HG03378 (cell line): ENCODE measurements around the gene DAP.

Experiments used
- ATAC-seq: cut with Tn5 transposase; IDR thresholded peaks from one replicate; pipeline ENCODE4 v1.9.1; 2021; ENCODE audit warnings: mild to moderate bottlenecking, moderate library complexity; ENCODE audit not compliant: unreplicated experiment

Gene DAP

GRCh38 chr5:10695055-10695649 lies 65.9 kb downstream of the DAP start:
- no peak for ATAC-seq

DNA sequence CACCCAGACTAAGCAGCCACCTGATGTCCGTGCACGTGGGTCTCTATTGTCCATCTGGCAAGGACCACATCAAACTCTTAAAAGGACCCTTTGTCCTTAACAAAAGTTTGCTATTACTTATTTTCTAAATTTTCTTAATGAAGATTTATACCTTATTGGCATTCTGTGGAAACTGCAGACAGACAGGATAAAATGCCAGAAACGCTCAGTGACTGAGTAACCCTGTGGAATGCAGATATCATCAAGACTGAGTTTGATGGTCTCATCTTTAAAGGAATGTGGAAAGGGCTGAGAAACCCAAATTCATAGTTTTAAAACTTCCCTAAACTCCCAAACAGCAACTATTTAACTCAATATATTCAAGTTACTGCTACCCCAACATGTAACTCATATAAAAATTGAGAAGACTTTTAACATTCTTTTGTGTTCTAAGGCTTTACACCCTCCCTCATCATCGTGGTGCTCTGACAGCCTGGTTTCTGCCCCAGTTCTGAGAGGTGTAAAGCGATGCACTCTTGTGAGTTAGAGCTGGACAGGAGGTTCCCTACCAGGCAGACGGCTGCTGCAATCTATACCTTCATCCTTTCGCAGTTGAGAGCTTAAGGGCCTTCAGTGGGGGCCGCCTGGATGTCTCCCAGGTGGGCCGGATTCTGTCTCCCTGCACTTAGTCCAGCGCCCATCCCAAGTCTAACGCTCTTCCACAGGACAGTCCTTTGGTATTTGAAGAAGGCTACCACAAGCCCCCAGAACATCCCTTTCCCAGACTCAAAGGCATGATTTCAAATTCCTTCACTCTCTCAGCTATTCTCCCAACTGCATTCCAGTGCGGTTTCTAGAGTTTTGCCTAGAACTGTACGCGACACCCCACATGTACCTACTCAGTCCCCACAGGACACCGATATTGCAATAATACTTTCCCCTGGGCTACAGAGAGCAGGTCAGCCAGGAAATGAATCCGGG lies 68.9 kb downstream of the DAP start:
- ATAC-seq, result no peak

GRCh38 chr5:10690460-10691440 lies 70.3 kb downstream of the DAP start:
- no peak for ATAC-seq

DNA sequence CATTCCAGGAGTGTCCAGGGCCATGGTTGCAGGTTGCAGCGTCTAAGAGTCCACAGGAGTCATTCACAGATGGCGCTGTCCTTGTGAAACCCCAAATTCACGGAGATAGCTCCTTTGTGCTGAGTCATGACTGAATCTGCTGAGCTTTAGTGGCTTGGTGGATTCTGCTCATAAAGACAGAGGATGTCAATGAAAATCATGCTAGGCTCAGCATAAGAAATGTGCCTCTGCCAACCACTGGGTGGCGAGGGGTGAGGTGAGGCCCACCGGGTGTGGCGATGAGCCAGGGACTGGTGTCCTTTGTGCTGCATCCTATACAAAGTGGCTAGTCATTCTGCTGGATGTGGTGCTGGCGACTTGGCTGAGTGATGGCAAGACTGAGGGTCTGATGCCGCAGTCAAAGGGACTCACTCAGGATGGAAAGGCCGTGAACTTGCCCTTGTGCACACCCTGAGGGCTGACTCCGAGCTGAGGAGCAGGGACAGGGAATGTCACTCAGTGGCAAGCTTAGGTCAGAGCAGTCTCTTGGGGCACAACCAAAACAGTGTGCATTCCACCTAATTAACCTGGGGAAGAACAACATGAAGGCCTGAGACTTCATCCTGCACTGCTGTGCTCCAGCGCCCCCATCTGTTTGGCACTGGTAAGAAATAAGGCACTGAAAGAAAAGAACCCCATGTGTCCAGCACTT lies 71.5 kb downstream of the DAP start:
- no peak for ATAC-seq

- no peak for ATAC-seq
Measured at GRCh38 chr5:10688651-10689171, 72.3 kb downstream of the DAP start.

DNA sequence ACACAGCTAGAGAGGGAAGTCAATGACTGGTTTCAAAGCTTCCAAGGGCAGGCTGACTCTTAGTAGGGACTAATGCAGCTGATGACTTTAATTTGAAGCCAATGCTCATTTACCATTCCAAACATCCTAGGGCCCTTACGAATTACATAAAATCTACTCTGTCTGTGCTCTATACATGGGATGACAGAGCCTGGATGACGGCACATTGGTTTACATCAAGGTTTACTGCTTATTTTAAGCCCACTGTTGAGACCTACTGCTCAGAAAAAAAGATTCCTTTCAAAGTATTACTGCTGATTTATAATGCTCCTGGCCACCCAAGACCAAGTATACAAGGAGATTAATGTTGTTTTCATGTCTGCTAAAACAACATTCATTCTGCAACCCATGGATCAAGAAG lies 74.1 kb downstream of the DAP start:
- ATAC-seq, result no peak

DNA sequence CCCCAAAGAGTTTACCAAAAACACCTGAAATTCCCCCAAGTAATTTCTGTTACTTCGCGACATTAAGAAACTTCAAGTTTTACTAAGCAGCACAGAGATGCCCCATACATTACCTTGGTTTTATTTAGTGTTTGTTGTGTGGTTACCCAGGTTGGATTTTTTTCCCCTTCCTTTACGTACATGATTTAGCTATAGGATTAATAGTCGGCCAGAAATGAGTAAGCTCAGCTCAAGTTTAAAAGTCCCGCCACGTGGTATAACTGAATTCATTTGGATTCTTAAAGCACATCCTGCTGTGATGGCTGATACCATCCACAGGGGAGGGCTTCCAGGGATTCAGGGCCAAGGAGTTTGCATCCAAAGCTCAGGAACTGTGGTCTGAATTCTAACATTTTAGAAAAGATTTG lies 75.9 kb downstream of the DAP start:
- ATAC-seq, result peak; percentile 85

DNA sequence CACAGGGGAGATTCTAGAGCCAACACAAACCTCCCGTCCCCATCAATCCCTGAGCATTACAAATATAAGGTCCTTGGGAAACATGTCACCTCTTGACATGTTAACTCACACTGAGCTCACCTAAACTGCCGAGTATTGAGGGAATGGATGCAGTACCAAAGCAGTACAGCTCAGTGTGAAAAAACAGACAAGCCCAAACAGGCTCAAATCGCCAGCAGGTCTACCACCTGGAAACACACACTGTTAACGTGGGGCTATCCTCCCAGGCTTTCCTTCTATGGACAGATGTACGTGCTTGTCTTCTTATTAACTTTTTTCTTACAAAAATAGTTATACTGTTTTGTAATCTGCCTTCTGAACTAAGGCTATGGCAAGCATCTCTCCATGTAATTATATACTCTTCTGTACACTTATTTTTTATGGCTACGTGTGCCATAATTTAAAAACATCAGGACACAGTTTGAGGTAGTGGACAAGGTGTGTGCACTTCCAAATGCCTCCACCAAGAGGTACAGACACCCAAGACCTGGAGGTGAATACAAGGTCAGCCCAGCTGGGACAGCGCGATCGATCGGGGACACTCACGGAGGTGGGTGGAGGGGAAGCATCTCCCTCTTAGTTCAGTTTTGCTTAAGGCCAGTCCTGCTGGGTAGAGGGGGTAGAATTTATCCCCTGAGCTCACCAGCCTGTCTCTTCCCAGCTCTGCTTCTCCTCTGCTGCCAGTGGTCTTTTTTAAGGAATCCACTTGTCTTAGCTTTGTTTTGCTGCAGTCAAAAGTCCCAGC lies 76.5 kb downstream of the DAP start:
- ATAC-seq, result peak; percentile 54

GRCh38 chr5:10682801-10683525 lies 78.1 kb downstream of the DAP start:
- no peak for ATAC-seq

DNA sequence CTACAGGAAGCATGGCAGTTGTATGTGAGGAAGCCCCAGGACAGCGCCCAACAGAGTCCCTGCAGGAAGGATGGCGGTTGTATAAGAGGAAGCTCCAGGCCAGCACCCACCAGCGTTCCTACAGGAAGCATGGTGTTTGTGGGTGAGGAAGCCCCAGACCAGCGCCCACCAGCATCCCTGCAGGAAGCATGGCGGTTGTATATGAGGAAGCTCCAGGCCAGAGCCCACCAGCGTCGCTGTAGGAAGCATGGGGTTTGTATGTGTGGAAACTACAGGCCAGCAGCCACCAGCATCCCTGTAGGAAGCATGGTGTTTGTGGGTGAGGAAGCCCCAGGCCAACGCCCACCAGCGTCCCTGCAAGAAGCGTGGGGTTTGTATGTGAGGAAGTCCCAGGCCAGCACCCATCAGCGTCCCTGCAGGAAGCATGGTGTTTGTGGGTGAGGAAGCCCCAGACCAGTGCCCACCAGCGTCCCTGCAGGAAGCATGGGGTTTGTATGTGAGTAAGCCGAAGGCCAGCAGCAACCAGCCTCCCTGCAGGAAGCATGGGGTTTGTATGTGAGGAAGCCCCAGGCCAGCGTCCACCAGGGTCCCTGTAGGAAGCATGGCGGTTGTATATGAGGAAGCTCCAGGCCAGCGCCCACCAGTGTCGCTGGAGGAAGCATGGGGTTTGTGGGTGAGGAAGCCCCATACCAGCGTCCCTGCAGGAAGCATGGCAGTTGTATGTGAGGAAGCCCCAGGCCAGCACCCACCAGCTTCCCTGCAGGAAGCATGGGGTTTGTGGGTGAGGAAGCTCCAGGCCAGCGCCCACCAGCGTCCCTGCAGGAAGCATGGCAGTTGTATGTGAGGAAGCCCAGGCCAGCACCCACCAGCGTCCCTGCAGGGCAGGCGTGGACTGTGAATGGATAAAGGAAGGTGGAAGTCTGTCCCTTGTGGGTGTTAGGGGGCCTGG lies 79.0 kb downstream of the DAP start:
- no peak for ATAC-seq

DNA sequence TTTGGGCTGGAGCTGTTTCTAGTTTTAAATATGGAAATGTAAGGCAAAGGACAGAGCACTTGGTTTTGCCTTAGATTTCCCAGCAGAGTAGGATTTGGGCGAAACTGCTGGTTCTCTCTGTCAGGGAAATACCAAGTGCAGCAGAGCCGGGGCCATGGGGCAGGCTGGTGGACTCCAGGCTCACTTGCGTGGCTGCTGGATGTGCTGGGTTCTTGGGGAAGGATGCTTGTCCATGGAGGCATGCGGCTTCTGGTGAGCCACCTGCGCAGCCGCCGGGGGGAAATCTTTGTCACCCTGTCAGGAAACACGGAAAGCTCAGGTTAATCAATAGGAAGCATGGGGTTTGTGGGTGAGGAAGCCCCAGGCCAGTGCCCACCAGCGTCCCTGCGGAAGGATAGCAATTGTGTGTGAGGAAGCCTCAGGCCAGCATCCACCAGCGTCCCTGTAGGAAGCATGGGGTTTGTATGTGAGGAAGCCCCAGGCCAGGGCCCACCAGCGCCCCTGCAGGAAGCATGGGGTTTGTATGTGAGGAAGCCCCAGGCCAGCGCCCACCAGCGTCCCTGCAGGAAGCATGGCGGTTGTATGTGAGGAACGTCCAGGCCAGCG lies 80.1 kb downstream of the DAP start:
- ATAC-seq, result no peak

DNA sequence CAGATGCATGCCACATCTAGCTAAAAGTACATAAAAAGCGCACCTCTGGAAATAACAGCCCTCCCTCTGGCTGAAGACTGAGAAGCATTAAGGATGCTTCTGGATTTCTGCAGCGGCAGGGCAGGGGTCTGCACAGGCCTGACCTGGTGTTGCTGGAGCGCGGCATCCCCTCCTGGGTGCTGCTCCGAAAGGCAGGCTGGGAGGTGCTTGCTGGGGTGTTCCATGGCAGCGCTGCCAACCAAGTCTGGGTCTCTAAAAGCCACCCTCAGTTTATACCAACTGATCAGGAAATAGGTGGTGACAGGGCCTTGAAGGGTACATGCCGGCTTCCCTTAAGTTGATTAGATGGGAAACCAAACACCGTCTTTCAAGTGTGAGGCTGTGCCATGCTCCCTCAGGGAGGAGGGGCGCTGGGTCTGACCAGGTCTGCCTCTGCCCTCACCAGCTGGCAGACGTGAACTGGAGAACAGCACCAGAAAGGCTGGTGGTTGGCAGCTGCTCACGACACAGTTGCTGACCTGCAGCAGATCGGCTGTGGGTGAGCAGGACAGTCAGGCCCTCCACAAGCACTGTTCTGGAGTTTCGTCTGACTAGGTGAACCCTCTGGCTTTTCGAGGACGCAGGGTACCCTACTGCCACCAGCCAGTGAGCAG lies 81.6 kb downstream of the DAP start:
- ATAC-seq, result no peak

GRCh38 chr5:10678244-10678643 lies 82.8 kb downstream of the DAP start:
- no peak for ATAC-seq

- no peak for ATAC-seq
Measured at GRCh38 chr5:10677533-10677932, 83.5 kb downstream of the DAP start.

GRCh38 chr5:10676946-10677345 lies 84.1 kb downstream of the DAP start:
- ATAC-seq, result no peak

- ATAC-seq, result no peak
Measured at GRCh38 chr5:10676224-10676623, 84.8 kb downstream of the DAP start.

DNA sequence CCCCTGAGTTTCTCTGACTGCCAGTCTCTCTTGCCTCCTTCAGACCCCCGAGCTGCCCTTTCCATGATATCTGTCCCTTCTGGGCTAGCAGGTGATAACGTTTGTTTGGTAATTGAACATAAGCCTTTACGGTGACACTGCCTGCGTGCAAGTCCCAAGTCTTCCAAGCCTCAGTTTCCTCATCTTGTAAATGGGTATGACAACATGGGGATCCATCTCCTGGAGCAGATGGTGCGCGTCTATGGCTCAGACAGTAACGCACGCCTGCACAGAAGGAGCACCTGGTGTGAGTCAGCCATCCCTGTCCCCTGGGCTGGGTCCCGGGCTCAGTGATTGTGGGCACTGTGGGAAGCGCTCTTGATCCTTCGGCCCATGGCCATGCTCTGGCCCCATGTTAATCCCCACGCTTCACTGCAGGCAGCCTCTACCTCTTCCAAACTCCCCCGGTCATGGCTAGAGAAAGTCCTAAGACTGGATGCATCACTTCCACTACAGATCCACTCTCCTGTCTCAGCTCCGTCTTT lies 85.8 kb downstream of the DAP start:
- ATAC-seq, result no peak
